ENCODE results near the gene NYNRIN. TPM values are rescaled to one million over a fixed set of nuclear protein-coding genes. Genes with fewer than 3 reads are reported as not detected.

The NYNRIN gene
- total RNA-seq, 8 experiments from 2014 or later: 2.1 to 78.7 (median 6.3) TPM

DNA sequence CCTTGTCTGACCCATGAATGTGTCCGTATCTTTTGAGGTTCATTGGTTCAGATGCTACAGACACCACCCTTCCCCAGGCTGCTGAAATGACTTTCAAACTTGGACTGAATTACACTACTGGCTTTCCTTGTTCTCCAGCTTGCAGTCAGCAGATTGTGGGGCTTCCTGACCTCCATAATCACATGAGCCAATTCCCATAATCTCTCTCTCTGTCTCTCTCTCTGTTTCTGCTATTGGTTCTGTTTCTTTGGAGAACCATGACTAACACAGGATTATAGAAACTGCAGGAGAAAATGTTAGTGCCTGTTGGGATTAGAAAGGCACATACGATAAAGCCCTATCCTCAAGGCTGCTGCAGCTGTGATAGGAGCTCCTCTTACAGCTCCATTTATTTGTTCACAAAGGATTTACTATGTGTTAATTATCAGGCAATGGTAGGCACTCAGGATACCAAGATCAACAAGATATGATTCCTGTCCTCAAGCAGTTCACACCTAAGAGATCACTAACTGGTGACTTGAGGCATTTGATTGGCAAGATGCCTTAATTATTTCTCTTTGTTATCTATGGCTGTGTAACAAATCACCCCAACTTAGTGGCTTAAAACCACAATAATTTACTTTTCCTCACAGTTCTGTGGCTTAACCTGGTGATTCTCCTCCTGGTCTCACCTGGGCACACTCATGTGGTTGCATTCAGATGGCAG lies 10.2 kb upstream of the NYNRIN start:
- Histone ChIP-seq H3K4me1 (replicated peaks in 1 of 2) (no peaks in the 10 kb centered on the region), H3K27ac (no peak overlapping the region), H3K4me3 (no peak overlapping the region)
- peak in 1 of 8 experiments; percentile 47 for ATAC-seq (replicated peaks in 6 of 8)
- in situ Hi-C loops (cut with MboI; ENCODE audit: low pct_unique_long_range_greater_than_20kb in 2 of 9, low sequenced_read_pairs in 9 of 9, unreplicated experiment in 9 of 9): no loop called here
- 20 to 83% (median 56%) methylated on average over 1 to 2 of the region's 2 CpGs; no CpG with 5 or more reads in 3 of the 10 experiments for WGBS, 10 experiments

DNA sequence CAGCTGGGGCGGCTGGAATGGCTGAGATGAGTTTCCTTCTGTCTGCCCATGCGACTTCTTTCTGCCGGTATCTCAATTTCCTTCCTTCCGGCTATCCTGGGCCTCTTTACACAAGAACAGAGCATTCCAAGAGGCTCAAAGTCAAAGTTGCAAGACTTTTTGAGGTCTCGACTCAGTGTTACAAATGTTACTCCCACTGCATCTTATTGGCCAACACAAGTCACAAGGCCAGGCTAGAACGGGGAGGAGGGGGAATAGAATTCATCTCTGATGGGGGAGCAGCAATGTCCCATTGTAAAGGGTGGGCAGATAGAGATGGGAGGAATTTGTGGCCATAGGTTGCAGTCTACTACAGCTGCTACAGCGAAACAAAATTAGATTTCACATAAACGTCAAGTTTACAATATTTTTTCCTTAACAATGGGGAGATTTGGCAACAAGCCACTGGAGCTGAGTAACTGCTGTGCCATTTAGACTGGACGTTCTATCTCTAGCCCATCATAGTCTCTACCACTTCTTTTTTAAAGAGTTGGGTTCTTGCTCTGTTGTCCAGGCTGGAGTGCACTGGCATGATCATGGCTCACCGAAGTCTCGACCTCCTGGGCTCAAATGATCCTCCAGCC lies 9.5 kb upstream of the NYNRIN start:
- no peak for ATAC-seq (replicated peaks in 6 of 8)
- Histone ChIP-seq H3K4me3 (no peak overlapping the region), H3K4me1 (replicated peaks in 1 of 2) (no peaks in the 10 kb centered on the region), H3K27ac (no peak overlapping the region)
- WGBS, 10 experiments: 65 to 92% (median 69%) methylated on average over 2 to 9 of the region's 11 CpGs; no CpG with 5 or more reads in 1 of the 10 experiments
- in situ Hi-C loops (cut with MboI; ENCODE audit: low pct_unique_long_range_greater_than_20kb in 2 of 9, low sequenced_read_pairs in 9 of 9, unreplicated experiment in 9 of 9): no loop called here

DNA sequence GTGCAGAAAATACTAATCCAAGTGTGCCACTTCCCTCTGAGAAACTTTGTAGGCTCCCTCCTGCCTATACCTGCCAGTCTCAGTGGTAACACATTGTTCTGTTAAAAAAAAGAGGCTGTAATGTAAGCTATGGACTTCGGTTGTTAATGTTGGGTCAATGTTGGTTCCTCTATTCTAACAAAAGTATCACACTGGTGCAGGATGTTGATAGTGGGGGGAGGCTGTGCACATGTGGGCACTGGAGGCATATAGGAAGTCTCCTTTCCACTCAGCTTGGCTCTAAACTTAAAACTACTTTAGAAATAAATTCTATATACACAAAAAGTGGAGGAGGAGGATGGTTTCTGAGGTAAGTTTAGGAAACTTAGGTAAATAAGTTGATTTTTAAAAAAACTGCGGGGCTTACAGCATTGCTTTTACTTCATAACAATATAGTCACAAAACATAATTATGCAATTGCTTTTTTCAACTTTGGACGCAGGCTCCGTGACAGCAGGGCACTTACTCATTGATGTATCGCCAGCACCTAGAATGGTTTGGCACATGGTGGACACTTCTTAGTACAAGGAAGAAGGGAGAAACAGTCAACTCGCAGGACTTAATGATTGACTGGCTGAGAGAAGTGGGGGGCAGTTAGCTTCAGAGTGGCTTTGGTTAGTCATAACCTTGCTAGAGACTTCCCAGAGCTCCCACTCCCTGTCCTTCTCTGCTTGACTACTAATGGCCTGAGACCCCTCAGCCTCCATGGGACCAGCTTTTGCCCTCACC lies 7.9 kb upstream of the NYNRIN start:
- ATAC-seq (replicated peaks in 6 of 8): no peak
- Histone ChIP-seq H3K4me1 (replicated peaks in 1 of 2) (no peaks in the 10 kb centered on the region), H3K4me3 (no peak overlapping the region), H3K27ac (no peak overlapping the region)
- 38 to 94% (median 75%) methylated on average over 2 to 5 of the region's 6 CpGs; no CpG with 5 or more reads in 1 of the 10 experiments for WGBS, 10 experiments
- in situ Hi-C loops (cut with MboI; ENCODE audit: low pct_unique_long_range_greater_than_20kb in 2 of 9, low sequenced_read_pairs in 9 of 9, unreplicated experiment in 9 of 9): no loop called here

DNA sequence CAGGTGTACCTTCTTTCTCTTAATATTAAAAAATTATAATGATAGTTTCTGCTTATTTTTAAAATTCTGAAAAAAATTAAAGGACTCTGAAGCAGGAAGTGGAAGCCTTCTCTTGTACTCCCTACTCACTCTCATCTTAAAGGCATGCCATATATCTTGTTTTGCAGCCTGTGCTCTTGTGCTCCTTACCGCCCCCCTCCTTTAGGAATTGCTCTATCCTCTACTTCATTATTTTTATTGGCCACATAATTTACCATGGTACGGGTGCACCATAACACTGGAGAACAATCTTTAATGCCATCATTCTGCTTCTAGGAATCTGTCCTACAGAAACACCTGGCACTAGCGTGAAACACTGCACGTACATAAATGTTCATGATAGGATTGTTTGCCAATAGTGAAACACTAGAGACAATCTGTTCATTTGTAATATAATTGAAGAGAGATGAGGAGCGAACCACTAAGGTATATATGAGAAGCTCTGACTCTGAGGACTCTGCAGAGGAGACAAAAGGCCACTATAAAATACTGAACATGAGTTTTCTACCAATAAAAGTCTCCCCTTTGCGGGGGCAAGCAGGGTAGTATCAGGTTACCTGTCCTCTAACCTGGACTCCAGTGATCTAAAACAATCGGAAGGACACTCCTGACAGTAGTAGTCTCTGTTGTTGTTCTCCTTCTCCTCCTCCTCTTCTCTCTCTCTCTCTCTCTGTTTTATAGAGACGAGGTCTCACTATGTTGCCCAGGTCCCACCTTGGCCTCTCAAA lies 6.3 kb upstream of the NYNRIN start:
- Histone ChIP-seq H3K4me1 (replicated peaks in 1 of 2) (no peaks in the 10 kb centered on the region), H3K27ac (no peak overlapping the region), H3K4me3 (no peak overlapping the region)
- in situ Hi-C loops (cut with MboI; ENCODE audit: low pct_unique_long_range_greater_than_20kb in 2 of 9, low sequenced_read_pairs in 9 of 9, unreplicated experiment in 9 of 9): no loop called here
- WGBS, 10 experiments: 47 to 100% (median 78%) methylated on average over 1 to 8 of the region's 8 CpGs
- peak in 2 of 8 experiments; percentile 23 to 32 for ATAC-seq (replicated peaks in 6 of 8)

DNA sequence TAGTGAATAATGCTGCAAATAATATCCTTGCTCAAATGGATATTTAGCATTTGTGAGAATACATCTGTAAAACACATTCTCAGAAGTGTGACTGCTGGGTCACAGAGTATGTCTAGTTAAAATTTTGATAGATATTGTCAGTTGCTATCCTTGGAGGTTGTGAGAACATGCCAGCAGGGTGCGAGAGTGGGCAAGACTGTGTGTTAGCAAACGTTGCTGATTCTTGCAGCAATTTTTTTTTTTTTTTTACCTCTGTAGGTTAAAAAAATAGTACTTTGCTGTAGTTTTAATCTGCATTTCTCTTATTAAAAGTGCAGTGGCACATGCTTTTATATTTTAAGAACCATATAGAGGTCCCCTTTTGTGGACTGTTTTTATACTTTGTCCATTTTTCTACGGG lies 4.5 kb upstream of the NYNRIN start:
- peaks cover 0 to 6% of the 10 kb centered on the region in 2 donors for H3K4me1 ChIP-seq (replicated peaks in 1 of 2)
- H3K4me3 ChIP-seq: no peak overlapping the region
- ATAC-seq (replicated peaks in 6 of 8): peak in 1 of 8 experiments; percentile 3
- 10 to 77% (median 51%) methylated on average over 2 to 3 of the region's 3 CpGs for WGBS, 10 experiments
- no peak overlapping the region for H3K27ac ChIP-seq
- in situ Hi-C loops (cut with MboI; ENCODE audit: low pct_unique_long_range_greater_than_20kb in 2 of 9, low sequenced_read_pairs in 9 of 9, unreplicated experiment in 9 of 9): no loop called here

DNA sequence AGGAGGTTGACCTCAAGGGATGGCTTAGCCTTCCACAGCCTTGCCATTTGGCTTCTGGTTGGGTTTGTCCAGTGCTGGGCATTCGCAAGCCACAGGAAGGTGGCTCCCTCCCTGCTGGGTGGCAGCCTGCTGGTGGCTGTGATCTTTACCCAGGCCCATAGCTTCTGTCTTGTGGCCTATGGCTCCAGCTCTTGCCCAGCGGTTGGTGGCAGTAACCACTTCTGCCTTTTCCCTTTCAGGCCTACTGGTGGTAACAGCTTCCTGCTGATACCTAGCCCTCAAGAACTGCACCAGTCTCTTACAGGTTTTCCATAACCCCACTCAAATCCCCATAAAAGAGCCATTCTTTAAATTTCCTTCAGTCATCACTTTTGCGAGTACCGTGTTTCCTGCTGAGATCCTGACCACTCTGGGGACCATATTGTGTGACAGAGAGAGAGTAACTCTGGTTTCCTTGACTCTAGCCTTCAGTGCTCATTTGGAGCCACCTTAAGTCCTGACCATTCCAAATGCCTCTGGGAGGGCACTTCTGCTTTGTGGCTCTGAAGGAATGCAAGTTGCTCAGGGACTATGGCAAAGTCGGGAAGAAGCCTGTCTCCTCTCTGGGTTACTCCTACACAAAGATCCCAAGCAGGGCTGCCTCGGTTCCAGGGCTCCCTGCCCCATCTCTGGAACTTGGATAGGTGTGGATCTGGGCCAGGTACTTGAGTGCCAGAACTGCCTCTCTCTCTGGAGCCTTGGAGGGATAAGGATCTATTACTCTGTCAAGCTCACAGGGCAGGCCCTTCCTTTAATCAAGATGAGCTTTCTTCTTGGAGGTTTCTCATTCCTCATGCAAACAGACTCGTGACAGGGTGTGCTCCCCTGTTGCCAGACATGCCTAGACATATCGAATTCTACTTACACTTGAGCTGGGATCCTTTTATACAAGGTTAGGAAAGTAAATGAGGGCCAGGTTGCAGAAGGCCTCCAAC lies 2.9 kb upstream of the NYNRIN start:
- peaks cover 12 to 15% of the 10 kb centered on the region in 2 donors for H3K4me1 ChIP-seq (replicated peaks in 1 of 2)
- no peak overlapping the region for H3K27ac ChIP-seq
- peak in 3 of 8 experiments; percentile 11 to 70 (median 67) for ATAC-seq (replicated peaks in 6 of 8)
- WGBS, 10 experiments: 0 to 100% (median 61%) methylated on average over 1 to 6 of the region's 8 CpGs; no CpG with 5 or more reads in 2 of the 10 experiments
- H3K4me3 ChIP-seq: no peak overlapping the region
- in situ Hi-C loops (cut with MboI; ENCODE audit: low pct_unique_long_range_greater_than_20kb in 2 of 9, low sequenced_read_pairs in 9 of 9, unreplicated experiment in 9 of 9): no loop called here

DNA sequence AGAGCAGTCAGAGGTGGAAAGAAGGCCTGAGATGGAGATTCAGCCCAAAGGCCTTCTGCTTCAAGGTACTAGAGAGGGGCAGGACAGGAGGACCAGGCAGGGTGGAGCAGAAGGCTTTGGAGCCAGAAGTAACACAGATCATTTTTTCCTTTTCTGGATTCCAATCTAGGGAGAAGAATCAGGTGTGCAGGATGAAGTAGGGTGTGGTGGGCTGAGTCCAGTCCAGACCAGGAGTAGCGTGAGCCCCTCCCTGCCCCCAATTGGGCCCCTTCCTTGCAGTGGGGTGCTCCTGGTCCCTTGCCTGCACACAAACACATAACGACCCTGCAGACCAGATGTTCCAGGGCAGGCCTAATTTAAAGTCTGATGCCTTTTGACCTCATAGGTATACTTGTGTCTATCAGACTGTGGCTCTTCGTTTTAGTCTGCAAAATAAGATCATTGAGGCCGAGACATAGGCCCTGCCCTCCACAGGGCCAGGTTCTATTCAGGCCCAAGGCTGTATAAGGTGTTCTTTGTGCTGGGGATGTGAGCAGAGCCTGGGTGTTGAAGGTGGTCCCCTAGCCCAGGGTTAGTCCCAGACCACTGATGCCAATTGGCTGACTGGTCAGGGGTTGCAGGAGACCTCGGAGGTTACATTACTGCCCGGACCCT lies 1.0 kb upstream of the NYNRIN start:
- H3K27ac ChIP-seq: no peak overlapping the region
- H3K4me1 ChIP-seq (replicated peaks in 1 of 2): peaks cover 12 to 15% of the 10 kb centered on the region in 2 donors
- WGBS, 10 experiments: 0 to 100% (median 50%) methylated on average over 1 to 3 of the region's 6 CpGs; no CpG with 5 or more reads in 4 of the 10 experiments
- H3K4me3 ChIP-seq: no peak overlapping the region
- no peak for ATAC-seq (replicated peaks in 6 of 8)
- in situ Hi-C loops (cut with MboI; ENCODE audit: low pct_unique_long_range_greater_than_20kb in 2 of 9, low sequenced_read_pairs in 9 of 9, unreplicated experiment in 9 of 9): no loop called here

DNA sequence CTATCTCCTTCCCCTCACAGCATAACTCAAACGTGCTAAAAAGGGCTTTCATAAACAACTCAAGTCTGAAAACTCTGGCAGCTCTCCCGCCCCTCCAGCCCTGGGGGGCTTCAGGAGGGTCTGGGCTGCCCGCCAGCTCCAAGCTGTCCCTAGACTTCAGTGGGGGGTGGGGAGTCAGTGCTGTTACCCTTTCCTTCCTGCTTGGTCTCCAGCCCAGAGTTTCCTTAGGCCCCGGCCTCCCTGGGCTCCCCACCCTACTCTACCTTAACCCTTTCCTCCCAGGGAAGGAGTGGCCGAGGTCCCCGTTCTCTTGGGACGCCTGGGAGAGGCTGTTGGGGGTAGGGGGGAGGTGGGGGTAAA lies 530 bp upstream of the NYNRIN start:
- ATAC-seq (replicated peaks in 6 of 8): peak in 7 of 8 experiments; percentile 1 to 49 (median 2)
- in situ Hi-C loops (cut with MboI; ENCODE audit: low pct_unique_long_range_greater_than_20kb in 2 of 9, low sequenced_read_pairs in 9 of 9, unreplicated experiment in 9 of 9): no loop called here
- WGBS, 10 experiments: 57% methylated on average over 2 of the region's 7 CpGs; no CpG with 5 or more reads in 9 of the 10 experiments
- Histone ChIP-seq H3K4me1 (replicated peaks in 1 of 2) (peaks cover 12 to 15% of the 10 kb centered on the region in 2 donors), H3K27ac (no peak overlapping the region), H3K4me3 (peak overlapping the region in 1 of 5 donors; percentile 41)

DNA sequence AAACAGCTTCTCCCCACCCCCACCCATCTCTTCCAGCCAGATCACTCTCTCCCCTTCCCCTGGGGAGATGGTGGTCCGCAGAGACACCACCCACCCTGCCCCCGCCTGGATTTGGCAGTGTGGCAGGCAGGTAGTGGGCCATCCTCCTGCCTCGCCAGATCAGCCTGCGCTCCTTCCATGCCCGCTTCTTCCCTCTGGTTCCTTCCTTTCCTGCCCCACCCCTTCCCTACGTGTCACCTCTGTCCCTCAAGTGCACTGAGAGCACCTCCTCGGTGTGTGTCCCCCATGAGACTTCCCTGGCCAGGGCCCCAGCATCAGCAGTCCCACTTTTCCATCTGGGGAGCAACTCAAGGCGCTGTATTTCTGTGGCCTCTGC lies 632 bp downstream of the NYNRIN start:
- Histone ChIP-seq H3K4me3 (peak overlapping the region; percentile 34 to 46 (median 41)), H3K4me1 (replicated peaks in 1 of 2) (peaks cover 12 to 15% of the 10 kb centered on the region in 2 donors), H3K27ac (peak overlapping the region in 1 of 2 donors; percentile 27)
- whole genome bisulfite sequencing, 10 experiments: 10% methylated on average over 4 of the region's 8 CpGs; no CpG with 5 or more reads in 9 of the 10 experiments
- in situ Hi-C loops (cut with MboI; ENCODE audit: low pct_unique_long_range_greater_than_20kb in 2 of 9, low sequenced_read_pairs in 9 of 9, unreplicated experiment in 9 of 9): no loop called here
- peak in 6 of 8 experiments; percentile 5 to 43 (median 34) for ATAC-seq (replicated peaks in 6 of 8)

DNA sequence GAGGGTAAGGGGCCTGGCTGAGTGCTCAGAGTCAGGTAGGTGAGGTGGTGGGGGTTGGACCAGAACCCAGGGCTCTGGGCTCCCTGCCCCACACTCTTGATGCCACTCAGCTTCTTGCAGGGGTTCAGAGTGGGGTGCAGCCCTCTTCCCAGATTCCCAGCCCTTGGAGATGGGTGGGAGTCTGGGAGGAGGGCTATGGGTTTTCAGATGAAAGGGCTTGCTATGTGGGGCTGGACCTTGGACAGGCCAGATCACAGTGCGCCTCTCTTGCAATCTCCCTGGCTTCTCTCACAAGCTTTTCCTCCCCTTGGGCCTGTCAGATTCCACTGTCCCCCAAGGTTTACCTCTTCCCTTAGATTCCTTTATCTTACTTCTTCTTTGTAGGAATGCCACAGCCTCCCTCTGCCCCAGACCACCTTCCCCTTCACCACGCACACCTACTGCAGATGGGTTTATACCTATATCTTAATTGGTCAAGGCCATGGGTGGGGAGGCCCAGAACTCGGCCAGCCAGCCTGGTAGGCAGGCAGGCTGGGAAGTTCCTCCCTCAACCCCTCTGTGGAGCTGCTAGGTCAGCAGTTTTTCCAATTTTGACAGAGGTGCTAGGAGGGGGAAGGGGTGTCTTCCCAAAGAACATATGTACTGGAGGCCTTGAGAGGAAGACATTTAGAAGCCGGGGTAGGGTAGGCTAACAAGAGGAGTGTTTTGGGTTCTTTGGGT lies 1.4 kb downstream of the NYNRIN start:
- peaks cover 12 to 15% of the 10 kb centered on the region in 2 donors for H3K4me1 ChIP-seq (replicated peaks in 1 of 2)
- peak overlapping the region; percentile 34 to 46 (median 41) for H3K4me3 ChIP-seq
- no peak for ATAC-seq (replicated peaks in 6 of 8)
- H3K27ac ChIP-seq: no peak overlapping the region
- in situ Hi-C loops (cut with MboI; ENCODE audit: low pct_unique_long_range_greater_than_20kb in 2 of 9, low sequenced_read_pairs in 9 of 9, unreplicated experiment in 9 of 9): no loop called here
- WGBS, 10 experiments: 20 to 100% (median 67%) methylated on average over 1 to 3 of the region's 4 CpGs; no CpG with 5 or more reads in 3 of the 10 experiments

Measured in motor neuron (in vitro differentiated cells).